ENCODE results near the gene KIF1C. TPM values are rescaled to one million over a fixed set of nuclear protein-coding genes. Genes with fewer than 3 reads are reported as not detected.

The KIF1C gene
- total RNA-seq: 105 and 189 TPM in 2 replicates

- peak; percentile 92 for DNase-seq
These were observed at the start of gene KIF1C, which contains the start of gene INCA1 for GRCh38 chr17:4997302-4998026. Gene KIF1C (plus strand): TSS chr17:4997950. CDS start chr17:5000247, 2,297 bp downstream. Gene INCA1 (minus strand): TSS chr17:4997522. CDS start chr17:4994437, 3,085 bp downstream.

GRCh38 chr17:4948166-4948930 lies 49.4 kb upstream of the KIF1C start, which contains the start of gene PFN1:
Gene PFN1 (minus strand): TSS chr17:4948530. CDS start chr17:4948394, 136 bp downstream.
- DNase-seq: peak; percentile 88

GRCh38 chr17:4948931-4949320 lies 48.8 kb upstream of the KIF1C start:
- DNase-seq: peak; percentile 91

GRCh38 chr17:4949321-4950074 lies 48.3 kb upstream of the KIF1C start:
- DNase-seq: peak; percentile 69

GRCh38 chr17:4950075-4950745 lies 47.5 kb upstream of the KIF1C start:
- DNase-seq: no peak

- DNase-seq: no peak
These were observed 47.0 kb upstream of the KIF1C start, which contains the start of gene ENO3 for GRCh38 chr17:4950746-4951204. Gene ENO3 (plus strand): TSS chr17:4951119. CDS start chr17:4951830, 711 bp downstream.

- no peak for DNase-seq
These were observed 46.3 kb upstream of the KIF1C start for GRCh38 chr17:4951486-4951885.

- peak; percentile 34 for DNase-seq
These were observed 44.2 kb upstream of the KIF1C start for GRCh38 chr17:4953451-4953961.

GRCh38 chr17:4955091-4955490 lies 42.7 kb upstream of the KIF1C start:
- DNase-seq: no peak

GRCh38 chr17:4956493-4957061 lies 41.2 kb upstream of the KIF1C start:
- no peak for DNase-seq

GRCh38 chr17:4958102-4958501 lies 39.6 kb upstream of the KIF1C start:
- DNase-seq: no peak

- DNase-seq: no peak
These were observed 38.3 kb upstream of the KIF1C start for GRCh38 chr17:4959261-4959965.

GRCh38 chr17:4960279-4960922 lies 37.3 kb upstream of the KIF1C start:
- DNase-seq: no peak

GRCh38 chr17:4965311-4965986 lies 32.3 kb upstream of the KIF1C start:
- DNase-seq: no peak

- DNase-seq: peak; percentile 100
These were observed 30.8 kb upstream of the KIF1C start for GRCh38 chr17:4966844-4967538.

- peak; percentile 99 for DNase-seq
These were observed 29.9 kb upstream of the KIF1C start, which contains the start of gene SPAG7 for GRCh38 chr17:4967539-4968485. Gene SPAG7 (minus strand): TSS chr17:4967817. CDS start chr17:4967804, 13 bp downstream.

- DNase-seq: no peak
These were observed 29.2 kb upstream of the KIF1C start for GRCh38 chr17:4968486-4969046.

Data from dermis blood vessel endothelial cell (primary cell).